Measurements from ENCODE around the gene CMC4.

- TF ChIP-seq, protein P1, sequence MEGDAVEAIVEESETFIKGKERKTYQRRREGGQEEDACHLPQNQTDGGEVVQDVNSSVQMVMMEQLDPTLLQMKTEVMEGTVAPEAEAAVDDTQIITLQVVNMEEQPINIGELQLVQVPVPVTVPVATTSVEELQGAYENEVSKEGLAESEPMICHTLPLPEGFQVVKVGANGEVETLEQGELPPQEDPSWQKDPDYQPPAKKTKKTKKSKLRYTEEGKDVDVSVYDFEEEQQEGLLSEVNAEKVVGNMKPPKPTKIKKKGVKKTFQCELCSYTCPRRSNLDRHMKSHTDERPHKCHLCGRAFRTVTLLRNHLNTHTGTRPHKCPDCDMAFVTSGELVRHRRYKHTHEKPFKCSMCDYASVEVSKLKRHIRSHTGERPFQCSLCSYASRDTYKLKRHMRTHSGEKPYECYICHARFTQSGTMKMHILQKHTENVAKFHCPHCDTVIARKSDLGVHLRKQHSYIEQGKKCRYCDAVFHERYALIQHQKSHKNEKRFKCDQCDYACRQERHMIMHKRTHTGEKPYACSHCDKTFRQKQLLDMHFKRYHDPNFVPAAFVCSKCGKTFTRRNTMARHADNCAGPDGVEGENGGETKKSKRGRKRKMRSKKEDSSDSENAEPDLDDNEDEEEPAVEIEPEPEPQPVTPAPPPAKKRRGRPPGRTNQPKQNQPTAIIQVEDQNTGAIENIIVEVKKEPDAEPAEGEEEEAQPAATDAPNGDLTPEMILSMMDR (IDR thresholded peaks at IDR 0.05) = no peak
- TF ChIP-seq POLR2AphosphoS5 (IDR thresholded peaks at IDR 0.05) (no peak), POLR2A (IDR thresholded peaks at IDR 0.05) (no peak)
Observed at GRCh38 chrX:155069414-155069813, 1.5 kb downstream of the CMC4 start.

Data from transverse colon (tissue), 4 donors.